ENCODE measurements around the gene PHLDB2. TPM values are rescaled to one million over a fixed set of nuclear protein-coding genes. Genes with fewer than 3 reads are reported as not detected.

Gene PHLDB2
- total and polyA plus RNA-seq, 2 of the 4 experiments (the other 2 are of a cell fraction) = 10.6 to 28.7 TPM

DNA sequence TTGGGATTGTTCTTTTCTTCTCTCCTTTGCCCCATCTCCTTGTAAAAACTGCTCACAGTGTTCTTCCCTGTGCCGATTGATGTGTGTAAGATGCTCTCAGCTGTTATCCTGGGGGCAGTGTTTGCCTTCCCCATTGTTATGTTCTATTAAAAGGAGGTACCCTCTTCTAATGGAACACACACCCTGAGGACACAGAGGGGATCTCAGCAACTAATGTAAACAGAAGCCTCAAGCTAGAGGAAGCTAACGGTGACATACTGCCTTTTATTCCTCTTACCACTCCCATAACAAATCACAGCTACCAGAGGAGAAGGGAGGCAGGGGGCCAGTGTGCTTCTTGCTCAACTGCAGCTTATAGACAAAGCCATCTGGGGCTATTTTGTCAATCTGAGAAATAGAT lies 141.9 kb downstream of the PHLDB2 start:
- peaks cover 6% of the 10 kb centered on the region for H3K4me1 ChIP-seq (ENCODE audit: control insufficient read depth, insufficient read depth, low read length)
- no peak overlapping the region for H3K4me3 ChIP-seq (ENCODE audit: insufficient read depth, low read depth, low read length)
- H3K27me3 ChIP-seq (ENCODE audit: control insufficient read depth, insufficient read depth, low read length) = no peaks in the 10 kb centered on the region; the same call in 1 of the 2 replicates
- no peak for TF ChIP-seq RAD21 (IDR thresholded peaks at IDR 0.05; ENCODE audit: low read length)
- TF ChIP-seq BHLHE40 (IDR thresholded peaks at IDR 0.05; ENCODE audit: low read depth, low read length) = no peak
- no peak for TF ChIP-seq NFE2L2 (IDR thresholded peaks at IDR 0.05; ENCODE audit: low read depth, low read length)
- TF ChIP-seq, protein P1, sequence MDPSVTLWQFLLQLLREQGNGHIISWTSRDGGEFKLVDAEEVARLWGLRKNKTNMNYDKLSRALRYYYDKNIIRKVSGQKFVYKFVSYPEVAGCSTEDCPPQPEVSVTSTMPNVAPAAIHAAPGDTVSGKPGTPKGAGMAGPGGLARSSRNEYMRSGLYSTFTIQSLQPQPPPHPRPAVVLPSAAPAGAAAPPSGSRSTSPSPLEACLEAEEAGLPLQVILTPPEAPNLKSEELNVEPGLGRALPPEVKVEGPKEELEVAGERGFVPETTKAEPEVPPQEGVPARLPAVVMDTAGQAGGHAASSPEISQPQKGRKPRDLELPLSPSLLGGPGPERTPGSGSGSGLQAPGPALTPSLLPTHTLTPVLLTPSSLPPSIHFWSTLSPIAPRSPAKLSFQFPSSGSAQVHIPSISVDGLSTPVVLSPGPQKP (IDR thresholded peaks at IDR 0.05; ENCODE audit: borderline replicate concordance, low read depth, low read length) = no peak
- TF ChIP-seq CHD1 (IDR thresholded peaks at IDR 0.05; ENCODE audit: low read depth, low read length) = no peak
- TF ChIP-seq MAFK (IDR thresholded peaks at IDR 0.05; ENCODE audit: low read depth, low read length) = no peak
- TF ChIP-seq RFX5 (IDR thresholded peaks at IDR 0.05; ENCODE audit: low read depth, low read length) = no peak
- TF ChIP-seq RCOR1 (IDR thresholded peaks at IDR 0.05; ENCODE audit: insufficient replicate concordance, low read length) = no peak
- no peak for TF ChIP-seq CEBPB (IDR thresholded peaks at IDR 0.05; ENCODE audit: low read depth, low read length)
- TF ChIP-seq FOS (IDR thresholded peaks at IDR 0.05; ENCODE audit: low read depth, low read length) = no peak
- no peak for TF ChIP-seq POLR2A (IDR thresholded peaks at IDR 0.05; ENCODE audit: low read depth, low read length)
- TF ChIP-seq, protein P2, sequence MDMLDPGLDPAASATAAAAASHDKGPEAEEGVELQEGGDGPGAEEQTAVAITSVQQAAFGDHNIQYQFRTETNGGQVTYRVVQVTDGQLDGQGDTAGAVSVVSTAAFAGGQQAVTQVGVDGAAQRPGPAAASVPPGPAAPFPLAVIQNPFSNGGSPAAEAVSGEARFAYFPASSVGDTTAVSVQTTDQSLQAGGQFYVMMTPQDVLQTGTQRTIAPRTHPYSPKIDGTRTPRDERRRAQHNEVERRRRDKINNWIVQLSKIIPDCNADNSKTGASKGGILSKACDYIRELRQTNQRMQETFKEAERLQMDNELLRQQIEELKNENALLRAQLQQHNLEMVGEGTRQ (IDR thresholded peaks at IDR 0.05; ENCODE audit: low read depth, low read length) = no peak
- no peak for TF ChIP-seq MXI1 (IDR thresholded peaks at IDR 0.05; ENCODE audit: borderline replicate concordance, low read depth, low read length)
- TF ChIP-seq MAZ (IDR thresholded peaks at IDR 0.05; ENCODE audit: borderline replicate concordance, low read depth, low read length) = no peak
- intact Hi-C loops (cut with micrococcal nuclease) = no loop called here
- no TSS peak for BruUV-seq (replicated peaks)
- WGBS, 2 experiments (ENCODE audit: extremely low coverage in 2 of 2, insufficient read length in 1 of 2) = no CpG with 5 or more reads among the region's 2 CpGs
- dilution Hi-C loops (cut with HindIII; ENCODE audit: low sequenced_read_pairs, unreplicated experiment) = no loop called here
- ChIA-PET POLR2A (ENCODE audit: unreplicated experiment) (no interaction called here), CTCF (interaction anchor here (0.7 to 1.3 kb wide), 3 partner anchors 9 to 16 kb away, joined by 3 to 4 read pairs (median 3); no protein-coding TSS in a partner anchor)
- no peak overlapping the region for H3K9ac ChIP-seq (ENCODE audit: low read depth, low read length)
- H3K9me3 ChIP-seq (ENCODE audit: control insufficient read depth, insufficient read depth, low read length) = no peaks in the 10 kb centered on the region
- no peak overlapping the region for H3K4ac ChIP-seq (ENCODE audit: low read depth, low read length)
- H4K8ac ChIP-seq (ENCODE audit: low read depth in 2 of 2, low read length in 2 of 2) = no peak overlapping the region
- no peak overlapping the region for H2BK20ac ChIP-seq (ENCODE audit: low read depth, low read length)
- no peaks in the 10 kb centered on the region for H4K20me1 ChIP-seq (ENCODE audit: insufficient read depth, low read length)
- H3K23ac ChIP-seq (ENCODE audit: low read depth, low read length) = no peak overlapping the region
- H3K18ac ChIP-seq (ENCODE audit: low read depth, low read length) = no peak overlapping the region
- DNase-seq (peak; percentile 21), ATAC-seq (ENCODE audit: low read depth) (no peak)
- no peak overlapping the region for H2BK15ac ChIP-seq (ENCODE audit: low read depth, low read length)
- no peak overlapping the region for H2BK120ac ChIP-seq (ENCODE audit: low read depth, low read length)
- H4K91ac ChIP-seq (ENCODE audit: insufficient read depth, low read depth, low read length) = no peak overlapping the region
- no peak overlapping the region for H2AK5ac ChIP-seq (ENCODE audit: low read depth, low read length)
- no peak overlapping the region for H2BK5ac ChIP-seq (ENCODE audit: low read depth, low read length, poor library complexity, severe bottlenecking)
- H2AK9ac ChIP-seq (replicated peaks; ENCODE audit: low read depth, low read length, poor library complexity) = no peak overlapping the region
- H3K9me1 ChIP-seq (ENCODE audit: insufficient read depth, low read length) = peaks cover 6% of the 10 kb centered on the region
- no peaks in the 10 kb centered on the region for H3K79me1 ChIP-seq (ENCODE audit: low read depth in 1 of 2, low read length in 2 of 2)
- peak overlapping the region; percentile 24 for H2AFZ ChIP-seq (replicated peaks; ENCODE audit: low read length, poor library complexity)
- H3K56ac ChIP-seq (ENCODE audit: extremely low read depth, insufficient read depth, low read length) = no peak overlapping the region
- no peak overlapping the region for H3K27ac ChIP-seq (ENCODE audit: insufficient read depth, low read length)
- H4K5ac ChIP-seq (ENCODE audit: low read depth, low read length) = no peak overlapping the region
- in situ Hi-C loops (cut with MboI; ENCODE audit: low sequenced_read_pairs) = no loop called here
- H3K4me2 ChIP-seq (ENCODE audit: low read depth, low read length) = no peak overlapping the region
- H3K36me3 ChIP-seq (ENCODE audit: control insufficient read depth, insufficient read depth, low read length) = no peaks in the 10 kb centered on the region
- no peak overlapping the region; the same call in 1 of the 2 replicates for H3K14ac ChIP-seq (replicated peaks; ENCODE audit: low read depth, low read length)

All from IMR-90 (cell line).